Heart right ventricle (tissue), 16 donors: Measurements from ENCODE around the gene FARSB. TPM values are rescaled to one million over a fixed set of nuclear protein-coding genes. Genes with fewer than 3 reads are reported as not detected.

Source experiments
- ATAC-seq, 8 donors: fragments of 200-7000 bp; cut with Tn5 transposase; one replicate each; pipeline ENCODE4 v1.9.1; 2020; ENCODE audit warnings: mild to moderate bottlenecking in 8 of 8, moderate library complexity in 8 of 8, moderate number of reproducible peaks in 1 of 8
- DNase-seq, 2 donors: peaks; one replicate each; pipeline ENCODE4 v3.0.0-alpha.2; 2020
- H3K27ac ChIP-seq, 10 donors: fragments of 200-600 bp; sonication (generic) in 2 of 10; one replicate each; pipeline versions ENCODE4 v1.5.0 to v1.8.0; 2020 to 2022; ENCODE audit warnings: mild to moderate bottlenecking in 3 of 10
- H3K27me3 ChIP-seq, 7 donors: fragments of 200-600 bp; one replicate each; pipeline ENCODE4 v1.8.0; 2021 to 2022; ENCODE audit warnings: mild to moderate bottlenecking in 2 of 7
- H3K36me3 ChIP-seq, 9 donors: fragments of 200-600 bp; sonication (generic) in 1 of 9; one replicate each; pipeline versions ENCODE4 v1.5.0 to v1.8.0; 2020 to 2022; ENCODE audit warnings: mild to moderate bottlenecking in 2 of 9
- H3K4me1 ChIP-seq, 9 donors: fragments of 200-600 bp; sonication (generic) in 1 of 9; one replicate each; pipeline versions ENCODE4 v1.5.0 to v1.8.0; 2020 to 2022; ENCODE audit warnings: mild to moderate bottlenecking in 4 of 9
- H3K4me3 ChIP-seq, 10 donors: fragments of 200-600 bp; sonication (generic) in 2 of 10; one replicate each; pipeline versions ENCODE4 v1.5.0 to v1.8.0; 2020 to 2022; ENCODE audit warnings: mild to moderate bottlenecking in 7 of 10, moderate library complexity in 2 of 10
- H3K9me3 ChIP-seq, 11 donors: fragments of 200-600 bp in 10 of 11; sonication (generic) in 2 of 11; one replicate each; pipeline versions ENCODE4 v1.5.0 to v1.8.0; 2013 to 2022; ENCODE audit warnings: mild to moderate bottlenecking in 2 of 11, control low read depth in 1 of 11, moderate library complexity in 1 of 11
- CTCF ChIP-seq, 9 donors: fragments of 200-600 bp; sonication (generic) in 2 of 9; IDR thresholded peaks; one replicate each; pipeline versions ENCODE4 v1.5.0 to v1.8.0; 2021 to 2022; ENCODE audit warnings: antibody characterized with exemption in 9 of 9, mild to moderate bottlenecking in 5 of 9, moderate library complexity in 1 of 9
- WGBS, 2 donors: extraction: QIAGEN DNeasy Blood & Tissue Kit; methylation state at CpG; one replicate each; pipeline ENCODE4 v1.1.7; 2013; ENCODE audit warnings: inconsistent platforms in 1 of 2; 5-methylcytosine and 5-hydroxymethylcytosine counted together
- intact Hi-C, 10 donors: fragments of 100-400 bp; cut with DNase I; formaldehyde crosslinking; loops; one replicate each; pipeline versions ENCODE4 v1.11.1 to v1.14.2; 2022
- polyA plus RNA-seq, 2 donors: library from polyadenylated mRNA; stranded (reverse); fragments of 200-250 nt; gene quantifications; one replicate each; pipeline ENCODE4 v1.2.3, GENCODE V29; 2013
- total RNA-seq, 10 donors: library from RNA; stranded (reverse); fragmentation: NEBNext Ultra II Directional in 3 of 10; extraction: Animal tissue kit (Norgen Biotek cat#: 25700) in 3 of 10; gene quantifications; one replicate each; pipeline versions ENCODE4 v1.2.1 to v1.2.4, GENCODE V29; 2021 to 2023
- donor health status: Arrhythmogenic right ventricular cardiomyopathy.
- donor health status: ischemic (EF 13 %, LVEDD 7.1; RV severe dilation, severe dysfunction).
- donor health status: healthy with polysubstance abuse.
- donor health status: DM: no; HTN: yes; CAD: no.
- donor health status: DM: no; HTN: no; CAD: no.
- donor health status: ischemic (EF 25% LVEDD 6.9; RV normal size, moderate dysfunction).
- donor health status: ischemic (EF 25% LVEDD 5.7; RV mildly dilated, moderate dysfunction).
- donor health status: healthy.
- donor health status: DM: yes; HTN: yes; CAD: no.
- donor health status: Ischemic cardiomyopathy.
- donor health status: ischemic (EF 35%, LVEDD 5.7; RV mildly dilated, moderate dysfunction).
- donor health status: nonischemic (EF 11% LVEDD 7.7; RV severe dilation, severe dysfunction).
- donor health status: DM: yes; HTN: yes; CAD: no.
- donor health status: PGD.
- donor health status: ischemic (EF 29% LVEDD 5.4; RV normal size, mild dysfunction).
- donor health status: nonischemic (EF 23%, LVEDD 6.1; RV moderate dilation, normal function).

Gene FARSB
- total and polyA plus RNA-seq, 12 donors: 12.1 to 26.6 (median 20.5) TPM

- intact Hi-C loops: no loop called here
- no peak overlapping the region for H3K4me3 ChIP-seq
- H3K4me1 ChIP-seq: peaks cover 0 to 11% (median 0%) of the 10 kb centered on the region in 9 donors
- no peaks in the 10 kb centered on the region for H3K36me3 ChIP-seq
- 78 to 90% methylated on average over 3 of the region's 3 CpGs for WGBS, 2 donors
- H3K27me3 ChIP-seq: no peaks in the 10 kb centered on the region
- H3K9me3 ChIP-seq: no peaks in the 10 kb centered on the region
- DNase-seq: no peak
- no peak for ATAC-seq
- H3K27ac ChIP-seq: no peak overlapping the region
- no peak for TF ChIP-seq CTCF (IDR thresholded peaks at IDR 0.05)
Observed at GRCh38 chr2:222521099-222521498, 134.8 kb downstream of the FARSB start.

Other genes starting within 250 kb of the FARSB start
- 10 to 100 TPM in 4 of 10 donors, 1 to 10 TPM in 4, under 1 TPM in 2; 0.54 to 34.4 (median 6.3) TPM for gene SGPP2, start 231.5 kb downstream of the FARSB start, total RNA-seq
- gene SGPP2, start 231.5 kb downstream of the FARSB start, polyA plus RNA-seq: 1 to 10 TPM; 1.3 to 3.4 TPM
- gene MOGAT1, start 15.6 kb upstream of the FARSB start, total RNA-seq: under 1 TPM in 7 of 10 donors, not detected in 3; 0.46 to 0.93 (median 0.61) TPM
- under 1 TPM; 0.07 to 0.51 TPM for gene MOGAT1, start 15.6 kb upstream of the FARSB start, polyA plus RNA-seq
- gene ACSL3, start 204.9 kb upstream of the FARSB start, total RNA-seq: 10 to 100 TPM; 37.9 to 67.2 (median 54.8) TPM
- 10 to 100 TPM; 12.7 to 20.3 TPM for gene ACSL3, start 204.9 kb upstream of the FARSB start, polyA plus RNA-seq